ACC112 (cell line): ENCODE measurements around the gene LCAT.

Experiments used
- H2AFZ ChIP-seq: fragments of 200-600 bp; sonication (generic); one replicate; pipeline ENCODE4 v1.6.0; 2017; ENCODE audit warnings: antibody characterized with exemption, low read length; ENCODE audit not compliant: unreplicated experiment
- H3K27ac ChIP-seq: fragments of 200-600 bp; sonication (generic); 2 replicates; pipeline ENCODE4 v1.5.1; 2014; ENCODE audit warnings: low read depth, mild to moderate bottlenecking, antibody characterized with exemption, low read length, moderate library complexity
- H3K27me3 ChIP-seq: fragments of 200-600 bp; sonication (generic); 2 replicates; pipeline ENCODE4 v1.6.1; 2014; ENCODE audit warnings: mild to moderate bottlenecking, antibody characterized with exemption, low read length, moderate library complexity, mixed read lengths; ENCODE audit not compliant: insufficient read depth
- H3K36me3 ChIP-seq: fragments of 200-600 bp; sonication (generic); 2 replicates; pipeline ENCODE4 v1.6.1; 2016; ENCODE audit warnings: mild to moderate bottlenecking, antibody characterized with exemption, low read length, moderate library complexity, mixed read lengths; ENCODE audit not compliant: insufficient read depth
- H3K4me1 ChIP-seq: fragments of 200-600 bp; sonication (generic); one replicate; pipeline ENCODE4 v1.6.1; 2016; ENCODE audit warnings: low read length, mixed read lengths; ENCODE audit not compliant: insufficient read depth, unreplicated experiment, control insufficient read depth
- H3K4me3 ChIP-seq: fragments of 200-600 bp; sonication (generic); 2 replicates; pipeline ENCODE4 v1.5.1; 2014; ENCODE audit warnings: mild to moderate bottlenecking, low read depth, low read length
- H3K79me2 ChIP-seq: fragments of 200-600 bp; sonication (generic); one replicate; pipeline ENCODE4 v1.6.0; 2016; ENCODE audit warnings: low read length; ENCODE audit not compliant: control insufficient read depth, unreplicated experiment, insufficient read depth

Gene LCAT

GRCh38 chr16:67902831-67903230, 41.1 kb downstream of the LCAT start:
- Histone ChIP-seq H3K4me1 (no peaks in the 10 kb centered on the region), H3K36me3 (peaks cover 5% of the 10 kb centered on the region; the same call in 1 of the 2 replicates), H3K4me3 (no peak overlapping the region), H2AFZ (no peak overlapping the region), H3K27ac (no peak overlapping the region), H3K79me2 (peaks cover 26% of the 10 kb centered on the region), H3K27me3 (no peaks in the 10 kb centered on the region)

- no peaks in the 10 kb centered on the region for H3K4me1 ChIP-seq
- no peak overlapping the region for H3K4me3 ChIP-seq
- peaks cover 5% of the 10 kb centered on the region; the same call in 1 of the 2 replicates for H3K36me3 ChIP-seq
- H3K79me2 ChIP-seq = peaks cover 35% of the 10 kb centered on the region
- no peak overlapping the region for H2AFZ ChIP-seq
- no peak overlapping the region for H3K27ac ChIP-seq
- H3K27me3 ChIP-seq = no peaks in the 10 kb centered on the region
Observed at GRCh38 chr16:67901734-67902133, 42.2 kb downstream of the LCAT start.

GRCh38 chr16:67897231-67897630, 46.7 kb downstream of the LCAT start:
- H3K27me3 ChIP-seq = no peaks in the 10 kb centered on the region
- H3K27ac ChIP-seq = 0 out of 2 replicates have a peak overlapping the region, but pooled peaks have one; percentile 2
- no peak overlapping the region for H3K4me3 ChIP-seq
- H2AFZ ChIP-seq = no peak overlapping the region
- peaks cover 9% of the 10 kb centered on the region for H3K4me1 ChIP-seq
- peaks cover 67% of the 10 kb centered on the region for H3K79me2 ChIP-seq
- no peaks in the 10 kb centered on the region for H3K36me3 ChIP-seq

GRCh38 chr16:67893743-67894399, 50.0 kb downstream of the LCAT start:
- peak overlapping the region; percentile 97 for H2AFZ ChIP-seq
- no peaks in the 10 kb centered on the region for H3K27me3 ChIP-seq
- peaks cover 50% of the 10 kb centered on the region for H3K79me2 ChIP-seq
- no peaks in the 10 kb centered on the region for H3K36me3 ChIP-seq
- H3K4me1 ChIP-seq = peaks cover 9% of the 10 kb centered on the region
- H3K27ac ChIP-seq = peak overlapping the region; percentile 66; the same call in 1 of the 2 replicates
- H3K4me3 ChIP-seq = peak overlapping the region; percentile 83

GRCh38 chr16:67892899-67893742, 50.8 kb downstream of the LCAT start, which contains the start of gene PSKH1:
PSKH1 (plus strand) TSS chr16:67893254; CDS start chr16:67908750, 15,496 bp downstream.
- H3K4me3 ChIP-seq = peak within 1 kb of the TSS; percentile 83

GRCh38 chr16:67892375-67892774, 51.5 kb downstream of the LCAT start:
- Histone ChIP-seq H3K4me1 (peaks cover 9% of the 10 kb centered on the region), H3K79me2 (peaks cover 40% of the 10 kb centered on the region), H3K27ac (no peak overlapping the region), H3K36me3 (no peaks in the 10 kb centered on the region), H3K4me3 (peak overlapping the region; percentile 83), H3K27me3 (no peaks in the 10 kb centered on the region), H2AFZ (peak overlapping the region; percentile 67)

More at GRCh38 chr16:67892899-67893742, 50.8 kb downstream of the LCAT start, which contains the start of gene PSKH1:
- Histone ChIP-seq H3K36me3 (no peaks in the 10 kb centered on the region), H2AFZ (peak within 1 kb of the TSS; percentile 97), H3K4me1 (peaks cover 9% of the 10 kb centered on the region), H3K79me2 (peaks cover 45% of the 10 kb centered on the region), H3K27me3 (no peaks in the 10 kb centered on the region), H3K27ac (peak within 1 kb of the TSS; percentile 66)
